Glomerular endothelial cell (primary cell): Measurements from ENCODE around the gene EEFSEC. TPM values are rescaled to one million over a fixed set of nuclear protein-coding genes. Genes with fewer than 3 reads are reported as not detected.

Source experiments
- DNase-seq: peaks from one replicate; pipeline ENCODE4 v3.0.0-alpha.2; 2011; ENCODE audit warnings: low read depth, low spot score; ENCODE audit errors: extremely low read depth
- total RNA-seq: library from RNA; depleted of rRNA; stranded (reverse); fragments of >200 nt; gene quantifications from 2 replicates; pipeline ENCODE4 v1.2.3, GENCODE V29; 2015

The EEFSEC gene
- total RNA-seq, 1 donor from 2014 or later, result 15.6 TPM

DNA sequence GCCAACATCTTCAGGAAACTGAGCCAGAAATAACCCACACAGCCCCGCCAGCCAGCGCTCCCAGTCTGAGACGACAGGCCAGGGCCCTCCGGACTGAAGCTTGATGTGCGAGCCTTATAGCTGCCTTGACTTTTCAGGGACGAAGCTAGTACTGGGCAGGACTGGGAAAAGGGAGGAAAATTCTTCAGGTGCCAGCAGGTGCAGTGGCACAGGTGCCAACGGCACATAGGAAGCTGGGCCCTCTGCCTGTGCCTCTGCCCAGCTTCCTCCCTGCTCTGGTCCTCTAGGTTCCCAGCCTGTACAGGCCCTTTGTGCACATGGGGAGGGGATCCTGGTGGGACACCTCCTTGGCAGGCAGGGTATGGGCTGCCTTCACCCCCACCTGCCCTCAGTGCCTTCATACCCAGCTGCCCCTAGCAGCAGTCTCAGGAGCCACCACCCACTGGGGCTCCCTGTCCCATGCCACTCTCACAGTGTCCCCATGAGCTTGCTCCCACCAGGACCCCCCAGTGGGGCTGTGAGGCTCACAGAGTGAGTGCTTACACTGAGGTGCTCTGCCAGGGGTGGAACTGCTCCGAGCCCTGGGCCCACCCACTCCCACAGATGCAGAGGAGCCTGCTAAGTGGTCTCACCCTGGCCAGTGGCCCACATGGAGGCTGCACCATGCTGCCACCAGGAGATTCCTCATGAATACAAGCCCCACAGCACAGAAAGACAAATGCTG lies 252.4 kb downstream of the EEFSEC start:
- DNase-seq, result no peak

DNA sequence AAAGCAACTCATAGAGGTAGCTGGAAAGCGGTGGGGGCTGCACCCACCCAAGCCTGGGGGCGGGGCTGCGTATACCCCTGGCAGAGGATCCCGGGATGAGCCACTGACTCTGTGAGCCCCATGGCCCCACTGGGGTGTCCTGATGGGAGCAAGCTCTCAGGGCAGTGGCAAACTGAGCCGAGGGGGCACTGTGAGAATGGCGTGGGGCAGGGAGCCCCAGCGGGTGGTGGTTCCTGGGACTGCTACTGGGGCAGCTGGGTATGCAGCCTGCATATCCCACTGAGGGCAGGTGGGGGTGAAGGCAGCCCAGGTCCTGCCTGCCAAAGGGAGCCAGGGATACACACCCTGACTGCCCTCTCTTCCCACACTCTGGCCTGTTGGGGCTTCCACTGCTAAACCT lies 254.0 kb downstream of the EEFSEC start:
- no peak for DNase-seq

DNA sequence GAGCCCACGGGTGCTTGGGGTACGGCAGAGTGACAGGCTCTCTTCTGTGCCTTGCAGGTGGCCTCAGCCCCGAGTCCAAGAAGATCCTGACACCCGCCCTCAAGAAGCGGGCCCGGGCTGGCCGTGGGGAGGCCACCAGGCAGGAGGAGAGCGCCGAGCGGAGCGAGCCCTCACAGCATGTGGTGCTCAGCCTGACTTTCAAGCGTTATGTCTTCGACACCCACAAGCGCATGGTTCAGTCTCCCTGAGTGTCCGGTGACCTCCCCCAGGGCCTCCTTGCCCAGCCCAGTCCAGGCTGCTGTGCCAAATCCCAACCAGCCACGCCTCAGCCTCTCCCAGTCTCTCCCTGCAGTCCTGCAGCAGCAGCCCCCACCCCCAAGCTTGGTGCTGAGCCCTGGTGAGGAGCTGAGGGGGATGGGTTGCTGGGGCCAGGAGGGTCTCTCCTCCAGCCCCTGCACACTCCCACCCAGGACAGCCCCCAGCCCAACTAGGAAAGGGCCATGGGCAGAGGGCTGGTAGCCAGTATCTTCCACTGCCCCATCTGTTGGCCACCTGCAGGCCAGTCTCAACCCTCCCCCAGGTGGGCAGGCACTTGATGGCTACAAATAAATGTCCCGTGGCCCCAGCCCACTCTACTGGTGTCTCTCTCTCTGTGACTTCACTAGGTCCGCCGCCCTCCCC lies 254.9 kb downstream of the EEFSEC start:
- no peak for DNase-seq

DNA sequence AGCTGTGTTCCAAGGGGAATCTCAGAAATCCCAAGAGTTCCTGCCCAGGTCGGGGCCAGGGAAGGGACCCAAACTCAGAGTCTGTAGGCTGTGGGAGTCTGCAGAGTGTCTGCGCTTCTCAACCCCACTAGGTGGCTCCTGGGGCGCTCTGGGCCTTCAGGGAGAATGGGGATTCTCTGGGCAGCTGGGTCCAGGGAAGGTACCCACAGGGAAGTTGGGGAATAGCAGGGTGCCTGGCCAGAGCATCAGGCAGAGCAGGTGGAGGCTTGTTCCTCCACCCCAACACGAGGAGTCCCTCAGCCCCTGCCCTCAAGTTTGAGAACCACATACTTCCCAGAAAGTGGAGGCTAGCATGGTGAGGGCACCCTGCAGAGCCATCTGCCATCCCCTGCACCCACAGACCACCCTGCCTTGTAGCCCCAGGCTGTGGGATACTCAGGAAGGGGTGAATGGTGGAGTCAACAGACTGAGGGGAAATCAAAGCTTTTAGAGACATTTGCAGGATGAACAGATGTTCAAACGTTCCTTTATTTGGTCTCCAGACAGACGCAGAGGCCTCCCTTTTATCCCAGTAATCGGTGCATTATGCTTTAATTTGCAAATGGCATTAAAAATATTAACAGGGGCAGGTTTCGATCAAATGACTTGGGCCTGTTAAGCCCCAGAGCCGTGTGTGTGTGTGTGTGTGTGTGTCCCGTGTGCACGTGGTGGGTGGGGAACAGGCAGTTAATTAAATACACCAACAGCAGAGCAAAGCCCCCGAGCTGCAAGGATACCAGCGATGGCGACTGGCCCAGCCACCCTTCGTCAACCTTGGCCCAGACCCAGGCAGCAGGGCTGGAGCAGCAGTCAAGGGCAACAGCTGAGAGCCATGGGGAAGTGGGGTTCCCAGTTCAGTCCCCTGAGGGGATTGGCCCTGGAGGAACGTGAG lies 255.7 kb downstream of the EEFSEC start:
- no peak for DNase-seq

DNA sequence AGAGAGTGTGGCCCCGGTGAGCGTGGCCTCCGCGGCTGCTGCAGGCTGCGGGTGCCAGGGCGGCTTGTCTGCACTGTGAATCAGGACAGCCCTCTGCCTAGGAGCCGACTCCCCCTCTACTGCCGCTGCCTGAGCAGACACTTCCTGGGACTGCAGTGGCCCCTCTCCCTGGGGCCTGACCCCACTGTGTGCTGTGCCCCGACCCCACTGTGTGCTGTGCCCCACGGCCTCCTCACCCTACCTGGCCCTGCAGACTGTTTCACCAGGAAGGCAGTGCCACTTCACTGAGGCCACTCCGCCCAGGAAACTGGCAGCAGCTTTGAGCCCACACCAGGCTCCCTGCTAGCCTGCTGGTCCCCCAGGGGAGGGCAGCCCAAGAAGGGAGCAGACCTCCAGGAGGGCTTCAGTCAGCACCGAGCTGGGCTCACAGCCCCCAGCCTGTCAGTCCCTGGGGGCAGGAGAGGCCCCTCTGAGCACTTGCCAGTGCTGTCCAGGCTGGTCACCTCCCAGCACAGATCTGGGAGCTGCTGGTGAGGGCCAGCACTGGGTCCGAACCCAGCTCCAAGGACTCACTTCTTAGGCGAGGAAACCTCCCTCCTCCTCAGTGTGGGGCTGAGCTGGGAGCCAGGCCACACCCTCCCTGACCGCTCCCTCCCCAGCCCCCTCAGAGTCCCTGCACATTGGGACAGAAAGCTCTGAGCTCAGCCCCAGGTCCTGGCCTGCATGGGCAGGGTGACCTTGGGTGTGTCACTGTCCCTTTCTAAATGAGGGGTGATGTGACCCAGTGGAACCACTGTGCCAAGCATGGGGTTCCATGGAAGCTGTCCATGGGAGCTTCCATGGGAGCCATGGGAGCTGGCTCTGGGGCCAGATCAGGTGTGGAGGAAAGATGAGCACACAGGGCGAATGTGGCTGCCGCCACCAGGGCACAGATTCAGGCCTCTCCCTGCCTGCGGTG lies 256.6 kb downstream of the EEFSEC start:
- DNase-seq, result no peak

DNA sequence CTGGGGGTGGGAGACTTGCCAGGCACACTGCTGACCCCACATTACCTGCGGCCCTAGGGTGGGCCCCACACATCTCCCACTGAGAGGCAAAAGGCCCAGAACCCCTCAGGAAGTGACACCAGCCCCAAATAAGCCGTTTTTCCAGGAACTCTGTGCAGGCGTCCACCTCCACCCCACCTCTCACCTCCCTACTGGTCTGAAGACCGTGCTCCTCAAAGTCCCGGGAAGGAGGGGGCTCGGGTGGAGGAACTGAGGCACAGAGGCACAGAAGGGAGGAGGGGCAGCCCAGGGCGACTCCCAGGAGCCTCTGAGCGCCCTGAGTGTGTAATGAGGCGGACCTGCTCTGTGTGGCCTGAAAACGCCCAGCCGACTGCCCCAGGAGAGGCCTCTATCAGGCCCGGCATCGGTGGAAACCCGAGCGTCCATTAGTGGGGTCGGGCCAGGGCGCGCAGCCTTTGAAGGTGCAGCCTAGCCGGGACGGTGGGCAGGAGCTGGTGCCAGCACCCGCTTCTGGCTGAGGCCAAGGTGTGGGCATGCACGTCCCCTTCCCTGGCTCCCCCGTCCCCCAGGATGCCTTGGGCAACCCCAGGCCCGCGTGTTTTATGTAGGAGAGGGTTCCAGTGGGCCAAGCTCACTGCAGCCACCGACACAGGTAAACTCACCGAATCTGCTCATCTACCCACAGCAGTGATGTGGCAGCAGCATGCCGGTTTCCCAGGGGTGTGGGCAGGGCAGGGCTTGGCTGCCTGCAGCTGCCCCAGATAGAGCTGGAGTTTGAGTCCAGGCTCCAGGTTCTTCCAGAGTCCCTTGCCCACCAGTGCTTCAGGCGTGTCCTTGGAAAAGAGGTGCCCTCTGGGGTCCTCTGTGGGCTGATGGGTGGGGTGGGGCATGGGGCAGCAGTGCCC lies 257.6 kb downstream of the EEFSEC start:
- DNase-seq, result no peak

DNA sequence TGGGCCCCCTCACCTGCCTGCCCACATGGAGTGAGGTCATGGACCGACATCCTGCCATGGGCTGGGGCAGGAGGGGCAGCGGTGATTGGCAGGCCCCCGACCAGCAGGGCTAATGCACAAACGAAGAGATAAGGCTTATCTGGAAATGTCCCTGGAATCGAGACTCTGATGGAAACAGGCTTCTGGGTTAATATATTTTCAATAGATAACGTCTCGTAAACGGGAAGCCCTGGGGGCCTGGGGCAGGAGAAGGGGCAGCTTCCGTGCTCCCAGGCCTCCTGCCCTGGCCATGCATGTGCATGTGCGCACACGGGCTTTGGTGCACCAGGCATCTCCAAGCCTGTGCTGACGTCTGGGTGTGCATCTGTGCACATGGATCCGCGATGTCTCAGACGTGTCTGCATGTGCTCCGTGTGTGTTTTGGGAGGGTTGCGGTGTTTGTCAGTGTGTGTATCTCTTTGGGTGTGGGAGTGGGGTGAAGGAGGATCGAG lies 258.3 kb downstream of the EEFSEC start:
- DNase-seq, result no peak

DNA sequence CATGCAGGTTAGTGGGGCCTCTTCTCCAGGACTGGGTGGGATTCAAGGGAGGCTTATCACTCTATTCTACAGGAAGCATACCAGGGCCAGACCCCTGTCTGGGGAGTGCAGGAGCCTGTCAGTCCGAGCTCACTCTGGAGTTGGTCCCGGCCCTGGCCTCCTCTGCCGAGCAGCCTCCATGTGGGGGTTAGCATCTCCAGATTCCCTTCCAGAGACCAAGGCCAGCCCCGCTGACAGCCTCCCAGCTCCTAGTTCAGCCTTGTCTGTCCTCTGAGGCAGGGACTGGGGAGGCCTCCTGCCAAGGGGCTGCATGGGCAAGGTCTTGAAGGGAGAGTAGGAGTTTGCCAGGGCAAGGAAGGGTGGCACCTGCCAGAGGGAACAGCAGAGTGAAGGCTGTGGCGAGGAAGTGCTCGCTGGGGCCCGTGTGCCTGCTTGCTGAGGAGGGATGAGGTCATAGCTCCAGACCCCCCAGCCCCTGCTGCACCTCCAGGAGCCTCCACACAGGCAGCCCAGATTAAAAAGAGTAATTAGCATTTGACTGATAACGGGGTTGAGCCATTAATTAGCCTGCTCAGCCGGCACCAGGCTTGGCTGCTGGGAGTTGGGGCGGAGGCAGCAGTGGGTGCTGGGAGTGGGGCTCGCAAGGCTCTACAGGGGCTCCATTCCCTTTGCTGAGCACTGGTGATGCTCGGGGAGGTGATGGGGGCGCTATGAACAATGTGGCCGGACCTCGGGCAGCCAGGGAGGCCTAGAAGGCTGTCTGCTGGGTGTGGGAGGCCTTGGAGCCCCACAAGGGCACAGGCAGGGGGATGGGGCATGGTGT lies 259.1 kb downstream of the EEFSEC start:
- no peak for DNase-seq

DNA sequence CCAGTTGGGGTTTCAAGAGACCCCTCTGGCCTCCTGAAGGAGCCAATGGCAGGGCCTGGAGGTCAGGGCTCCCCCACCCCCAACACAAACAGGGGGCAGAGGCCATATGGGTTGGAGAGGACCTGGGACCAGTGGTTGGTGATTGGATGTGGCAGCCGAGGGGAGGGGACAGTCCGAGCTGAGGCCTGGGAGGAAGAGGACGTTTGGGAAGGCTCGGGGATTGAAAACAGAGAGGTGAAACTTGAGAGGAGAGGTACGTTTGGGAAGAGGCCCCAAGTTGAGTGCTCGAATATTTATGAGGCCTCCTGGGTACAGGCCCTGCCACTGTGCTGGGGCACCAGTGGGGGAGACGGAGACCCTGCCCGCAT lies 259.7 kb downstream of the EEFSEC start:
- no peak for DNase-seq

DNA sequence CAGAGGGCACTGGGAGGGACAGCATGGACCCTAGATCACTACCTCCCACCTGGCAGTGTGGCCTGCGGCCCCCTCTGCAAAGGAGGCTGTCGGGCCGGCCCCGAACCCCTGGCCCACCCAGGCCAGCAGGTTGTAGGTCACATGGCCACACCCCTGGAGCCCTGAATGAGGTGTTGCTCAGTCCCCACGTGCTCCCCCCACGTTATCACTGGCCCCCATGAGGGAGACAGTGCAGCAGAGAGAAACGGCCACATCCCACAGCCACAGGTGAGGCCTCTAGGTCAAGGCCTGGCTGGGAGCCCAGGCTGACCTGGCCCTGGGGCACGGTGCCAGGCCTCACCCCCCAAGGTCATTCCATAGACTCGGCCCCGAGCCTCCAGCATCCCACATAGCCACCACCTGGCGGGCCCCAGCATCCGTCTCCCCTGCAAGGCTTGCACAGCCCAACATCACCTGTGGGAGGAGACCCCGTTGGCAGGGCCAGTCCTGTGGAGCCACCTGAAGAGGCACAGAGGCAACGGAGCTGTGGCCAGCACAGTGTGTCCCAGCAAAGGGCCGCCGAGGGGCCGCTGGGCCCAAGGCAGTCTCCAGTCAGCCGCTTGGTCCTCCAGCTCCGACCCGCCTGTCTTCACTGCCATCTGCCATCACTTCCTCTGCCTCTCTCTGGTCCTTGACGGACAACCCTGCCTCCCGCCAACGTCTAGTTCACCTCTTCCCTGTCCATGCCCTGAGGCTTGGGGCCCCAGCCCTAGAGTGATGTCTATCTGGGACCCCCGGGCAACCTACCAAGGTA lies 260.3 kb downstream of the EEFSEC start:
- no peak for DNase-seq

DNA sequence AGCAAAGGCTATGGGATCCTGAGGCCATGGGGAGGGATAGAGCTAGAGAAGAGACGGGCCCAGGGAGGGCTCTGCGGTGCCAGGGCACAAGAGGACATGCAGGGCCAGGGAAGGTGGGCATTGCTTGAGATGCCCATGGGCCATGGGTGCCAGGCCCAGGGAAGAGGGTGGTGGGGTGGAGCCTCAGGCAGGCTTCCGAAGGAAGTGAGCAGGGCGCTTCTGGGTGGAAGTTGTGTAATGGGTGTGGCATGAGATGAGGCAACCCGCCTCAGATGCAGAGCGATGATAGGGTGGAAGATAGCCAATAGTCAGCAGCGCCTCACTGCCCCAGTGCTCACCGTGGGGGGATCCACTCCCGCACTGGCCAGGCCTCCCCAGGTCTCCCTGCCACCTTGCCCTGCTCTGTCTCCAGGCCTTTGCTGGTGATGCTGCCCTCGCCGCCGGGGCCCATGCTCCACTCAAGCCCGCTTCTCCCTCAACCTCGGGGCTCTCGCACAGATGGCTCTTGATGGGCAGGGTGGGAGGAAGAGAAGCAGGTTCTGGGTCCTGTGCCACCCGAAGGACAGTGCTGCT lies 262.0 kb downstream of the EEFSEC start:
- no peak for DNase-seq

DNA sequence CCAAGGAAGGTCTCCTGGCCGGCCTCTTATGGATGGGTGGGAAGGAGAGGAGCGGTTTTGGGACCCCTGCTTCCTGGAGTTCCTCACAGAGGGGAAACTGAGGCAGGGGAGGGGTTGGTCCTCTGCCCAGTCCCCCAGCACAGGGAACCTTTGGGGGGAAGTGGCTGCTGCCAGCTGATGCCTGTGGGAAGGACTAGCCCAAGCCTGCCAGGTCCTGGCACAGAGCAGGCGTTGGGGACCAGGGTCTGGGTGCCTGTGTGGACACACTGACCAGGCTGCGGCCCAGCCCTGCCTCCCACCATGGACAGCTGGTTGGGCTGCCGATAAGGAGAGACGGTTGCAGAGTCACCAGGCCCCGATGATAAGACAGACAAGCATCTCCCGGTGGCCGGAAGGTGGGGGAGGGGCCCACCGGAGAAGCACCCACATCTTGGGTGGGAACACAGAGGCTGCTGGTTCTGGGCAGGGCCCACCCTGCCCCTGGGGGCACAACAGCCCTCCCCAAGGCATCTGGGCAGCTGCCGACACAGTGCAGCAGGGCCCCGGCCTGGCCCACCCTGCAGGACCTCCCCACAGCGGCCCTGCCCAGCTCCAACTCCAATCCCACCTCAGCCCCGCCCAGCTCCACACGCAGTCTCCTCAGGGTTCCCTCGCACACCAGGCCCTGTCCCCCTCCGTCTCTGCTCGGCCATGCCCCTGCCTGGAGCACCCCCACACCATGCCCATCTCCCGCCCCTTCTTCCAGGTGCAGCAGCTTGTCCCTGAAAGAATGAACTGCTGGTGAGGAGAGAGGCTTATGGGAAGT lies 262.7 kb downstream of the EEFSEC start:
- DNase-seq, result no peak

DNA sequence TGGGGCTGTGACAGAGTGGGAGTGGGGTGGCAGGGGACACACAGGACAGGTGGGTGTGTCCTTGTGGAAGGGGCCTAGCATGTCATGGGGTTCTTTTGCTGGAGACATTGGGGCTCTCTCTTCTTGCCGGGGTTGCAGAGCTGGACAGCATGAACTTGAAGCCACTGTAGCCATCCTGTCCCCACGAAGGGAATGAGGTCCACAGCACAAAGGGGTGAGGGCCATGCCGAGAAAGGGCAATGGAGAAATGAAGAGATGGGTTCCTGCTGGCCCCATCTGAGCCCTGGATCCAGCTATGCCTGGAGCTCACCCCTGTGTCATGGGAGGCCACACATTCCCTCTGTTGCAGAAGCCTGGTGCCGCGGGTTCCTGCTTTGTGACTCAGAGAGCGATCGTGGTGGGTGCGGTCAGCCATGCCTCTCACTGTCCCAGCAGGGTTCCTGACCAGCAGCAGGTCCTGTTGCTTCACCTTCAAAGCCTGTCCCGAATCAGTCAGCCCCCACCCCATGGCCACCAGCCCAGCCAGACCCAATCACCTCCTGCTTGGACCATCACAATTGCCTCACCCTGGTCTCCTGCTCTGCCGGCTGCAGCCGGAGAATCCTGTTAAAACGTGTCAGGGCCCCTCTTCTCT lies 263.4 kb downstream of the EEFSEC start:
- no peak for DNase-seq

DNA sequence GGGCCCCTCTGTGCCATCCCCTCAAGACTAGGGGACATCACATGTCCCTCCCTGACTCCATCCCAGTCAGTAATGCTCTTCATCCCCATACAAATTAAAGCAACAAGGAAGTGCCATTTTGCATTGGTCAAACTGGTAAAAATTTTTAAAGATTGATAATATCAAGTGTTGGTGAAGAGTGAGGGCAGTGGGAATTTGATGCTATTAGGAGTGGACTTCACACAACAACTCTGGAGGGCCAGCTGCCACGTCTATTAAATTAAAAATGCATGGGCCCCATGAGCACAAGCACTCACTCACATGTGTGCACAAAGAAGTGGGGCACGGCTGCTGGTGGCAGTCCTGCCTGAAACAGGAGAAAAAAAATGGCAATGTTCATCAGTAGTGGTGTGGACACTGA lies 265.6 kb downstream of the EEFSEC start:
- no peak for DNase-seq

DNA sequence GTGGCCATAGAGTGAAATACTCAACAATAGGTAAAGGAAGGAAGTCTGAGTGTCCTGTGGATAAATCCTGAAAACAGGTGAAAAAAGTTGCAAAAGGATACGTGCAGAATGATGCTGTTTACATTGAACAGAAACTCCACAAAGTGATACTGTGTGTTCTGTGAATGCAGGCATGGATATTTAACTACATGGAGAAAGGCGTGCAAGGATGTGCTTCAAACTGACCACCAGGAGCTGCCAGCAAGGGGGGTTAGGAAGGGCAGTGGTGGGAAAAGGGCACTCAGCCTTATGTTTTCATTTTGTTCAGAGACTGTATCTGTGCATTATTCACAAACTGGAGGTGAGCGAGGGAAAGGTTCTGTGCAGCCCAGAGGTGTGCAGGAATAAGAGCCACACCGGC lies 266.0 kb downstream of the EEFSEC start:
- no peak for DNase-seq

DNA sequence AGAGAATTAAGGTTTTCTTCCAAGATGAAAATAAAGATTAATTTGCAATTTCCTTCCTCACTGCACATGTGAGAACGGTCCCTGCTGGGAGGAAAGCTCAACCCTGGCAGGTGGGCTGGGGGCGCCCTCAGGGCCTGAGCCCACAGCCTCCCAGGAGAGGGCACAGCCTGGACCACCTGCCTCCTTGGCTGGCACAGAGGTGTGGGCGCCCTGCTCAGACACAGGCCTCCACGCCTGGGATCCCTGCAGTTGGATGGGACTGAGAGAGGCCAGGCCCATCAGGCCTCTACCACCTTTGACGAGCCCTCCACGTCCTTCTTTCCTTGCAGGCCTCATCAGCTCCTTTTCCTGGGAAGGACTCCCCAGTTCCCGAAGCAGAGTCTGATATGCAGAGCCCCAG lies 267.0 kb downstream of the EEFSEC start:
- DNase-seq, result no peak
